Skeletal muscle satellite cell (primary cell): ENCODE data around the gene TSEN2.
"Not testable (repeated sequence)": the region's sequence is repeated elsewhere in the genome, so short reads cannot be mapped to it uniquely, and the experiment has no call there.

Experiments used
- H3K27me3 ChIP-seq: 2 replicates; pipeline ENCODE4 v1.7.0; 2013; ENCODE audit warnings: low read length; ENCODE audit not compliant: control insufficient read depth, insufficient read depth
- H3K36me3 ChIP-seq: 2 replicates; pipeline ENCODE4 v1.7.0; 2013; ENCODE audit warnings: mild to moderate bottlenecking, control low read depth, low read length; ENCODE audit not compliant: insufficient read depth
- H3K4me1 ChIP-seq: 2 replicates; pipeline ENCODE4 v1.7.0; 2013; ENCODE audit warnings: low read length; ENCODE audit not compliant: control insufficient read depth, insufficient read depth
- H3K4me2 ChIP-seq: 2 replicates; pipeline ENCODE4 v1.7.0; 2013; ENCODE audit warnings: mild to moderate bottlenecking, low read length
- H3K4me3 ChIP-seq: 2 replicates; pipeline ENCODE4 v1.7.0; 2013; ENCODE audit warnings: low read length
- H3K9ac ChIP-seq: 2 replicates; pipeline ENCODE4 v1.7.0; 2013; ENCODE audit warnings: mild to moderate bottlenecking, low read depth, low read length, moderate library complexity
- H3K9me3 ChIP-seq: replicated peaks from 2 replicates; pipeline ENCODE4 v1.7.0; 2013; ENCODE audit warnings: mild to moderate bottlenecking, control low read depth, low read length

Gene TSEN2

DNA sequence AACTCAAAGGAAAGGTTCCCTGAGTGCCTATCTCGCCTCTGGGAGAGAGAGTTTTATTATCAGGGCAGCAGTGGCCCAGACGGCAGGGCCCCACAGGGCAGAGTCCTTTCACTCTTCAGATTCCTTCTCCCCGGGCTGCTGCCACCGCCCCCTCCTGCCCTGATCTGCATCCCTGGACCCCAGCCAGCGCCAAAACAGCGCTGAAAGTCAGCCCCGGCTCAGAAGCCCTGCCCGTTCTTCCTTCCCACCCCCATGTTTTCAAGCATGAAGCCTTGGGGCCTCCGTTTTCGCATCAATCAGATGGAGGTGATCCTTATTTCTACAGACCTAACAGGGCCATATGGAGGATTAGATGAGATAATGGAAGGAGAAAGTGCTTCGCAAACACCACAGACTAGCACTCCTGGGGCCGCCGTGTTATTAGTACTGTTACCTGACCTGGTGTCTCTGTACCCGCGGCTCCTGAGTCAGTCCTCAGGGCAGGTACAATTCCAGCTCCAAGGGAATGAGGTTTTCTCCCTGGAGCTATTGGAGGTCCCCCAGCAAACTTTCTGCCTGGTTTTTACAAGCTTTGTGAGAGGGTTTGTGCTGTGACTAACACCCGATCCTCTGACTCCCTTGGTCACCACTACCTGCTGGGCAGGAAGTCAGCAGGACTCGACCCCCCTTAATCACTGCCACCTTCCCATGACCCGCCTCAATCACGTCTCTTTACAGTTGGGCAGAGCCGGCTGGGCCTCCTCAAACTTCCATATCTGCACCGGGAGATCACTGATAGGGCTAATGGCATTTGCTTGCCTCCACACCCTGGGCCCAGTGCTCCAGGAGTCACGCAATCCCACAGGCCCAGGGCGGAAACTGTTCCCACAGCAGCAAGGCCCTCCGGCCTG is 39.5 kb upstream of the TSEN2 start:
- H3K27me3 ChIP-seq: peaks cover 25% of the 10 kb centered on the region
- no peak overlapping the region for H3K4me2 ChIP-seq
- no peaks in the 10 kb centered on the region for H3K36me3 ChIP-seq
- no peak overlapping the region for H3K4me3 ChIP-seq
- H3K4me1 ChIP-seq: peaks cover 33% of the 10 kb centered on the region
- no peaks in the 10 kb centered on the region for H3K9me3 ChIP-seq
- no peak overlapping the region for H3K9ac ChIP-seq

DNA sequence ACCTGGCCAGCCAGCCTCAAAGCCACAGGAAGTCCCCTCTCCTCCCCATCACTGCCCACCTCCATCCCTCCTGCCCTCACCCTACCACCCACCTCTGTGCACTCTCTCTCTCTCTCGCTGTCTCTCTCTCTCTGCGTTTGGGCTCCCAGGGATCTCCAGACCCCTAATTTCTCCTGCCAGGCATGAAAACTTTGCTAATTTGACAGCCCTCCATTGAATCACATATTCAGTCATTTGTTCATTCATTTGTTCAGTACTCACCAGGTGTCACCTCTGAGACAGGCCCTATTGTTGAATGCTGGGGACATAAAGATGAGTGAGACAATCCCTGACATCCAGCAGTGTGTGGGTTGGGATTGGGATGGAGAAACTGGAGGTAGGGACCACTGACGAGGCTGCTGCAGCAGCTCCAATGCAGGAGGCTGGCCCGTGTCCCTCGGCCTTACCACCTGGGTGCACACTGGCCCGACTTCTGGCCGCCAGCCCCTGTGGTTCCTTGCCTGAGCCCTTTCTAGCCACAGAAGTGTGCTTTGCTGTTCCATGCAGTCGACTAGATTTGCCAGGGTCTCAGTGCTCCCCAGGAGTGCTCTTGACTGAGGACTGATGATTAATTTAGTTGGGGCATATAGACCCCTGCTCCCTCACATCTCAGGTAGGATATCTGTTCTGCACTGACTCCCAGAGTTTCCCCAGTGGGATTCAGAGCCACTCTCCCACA is 38.6 kb upstream of the TSEN2 start:
- Histone ChIP-seq H3K4me1 (peaks cover 30% of the 10 kb centered on the region), H3K27me3 (peaks cover 25% of the 10 kb centered on the region), H3K4me2 (no peak overlapping the region), H3K4me3 (no peak overlapping the region), H3K9me3 (no peaks in the 10 kb centered on the region), H3K36me3 (no peaks in the 10 kb centered on the region), H3K9ac (no peak overlapping the region)

DNA sequence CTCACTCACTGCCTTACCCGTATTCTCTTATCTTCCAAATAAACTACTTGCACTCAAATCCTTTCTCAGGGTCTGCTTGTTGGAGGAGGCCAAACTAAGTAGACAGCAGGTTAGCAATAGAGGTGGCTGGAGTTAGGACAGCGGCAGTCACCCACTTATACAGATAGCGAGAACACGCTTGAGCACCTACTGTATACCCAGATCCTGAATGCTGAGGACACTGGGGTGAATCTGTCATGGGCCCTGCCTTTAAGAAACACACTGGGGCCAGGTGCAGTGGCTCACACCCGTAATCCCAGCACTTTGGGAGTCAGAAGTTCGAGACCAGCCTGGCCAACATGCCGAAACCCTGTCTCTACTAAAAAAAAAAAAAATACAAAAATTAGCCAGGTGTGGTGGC is 38.0 kb upstream of the TSEN2 start:
- no peak overlapping the region for H3K9ac ChIP-seq
- no peak overlapping the region for H3K4me3 ChIP-seq
- H3K27me3 ChIP-seq: peaks cover 25% of the 10 kb centered on the region
- H3K4me2 ChIP-seq: no peak overlapping the region
- H3K36me3 ChIP-seq: no peaks in the 10 kb centered on the region
- H3K9me3 ChIP-seq: no peaks in the 10 kb centered on the region
- H3K4me1 ChIP-seq: peaks cover 24% of the 10 kb centered on the region

DNA sequence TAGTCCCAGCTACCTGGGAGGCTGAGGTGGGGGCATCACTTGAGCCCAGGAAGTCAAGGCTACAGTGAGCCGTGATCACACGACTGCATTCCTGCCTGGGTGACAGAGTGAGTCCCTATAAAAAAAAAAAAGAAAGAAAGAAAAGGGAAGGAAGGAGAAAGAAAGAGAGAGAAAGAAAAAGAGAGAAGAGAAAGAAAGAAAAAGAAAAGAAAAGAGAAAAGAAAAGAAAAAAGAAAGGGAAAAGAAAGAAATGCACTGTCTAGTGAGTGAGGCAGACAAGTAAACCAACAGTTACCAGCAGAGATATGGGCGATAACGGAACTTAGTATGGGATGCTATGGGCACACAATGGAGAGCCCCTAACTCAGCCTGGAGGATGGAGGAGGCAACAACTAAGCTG is 37.2 kb upstream of the TSEN2 start:
- Histone ChIP-seq H3K9ac (no peak overlapping the region), H3K36me3 (no peaks in the 10 kb centered on the region), H3K9me3 (no peaks in the 10 kb centered on the region), H3K4me2 (no peak overlapping the region), H3K4me1 (peaks cover 18% of the 10 kb centered on the region), H3K27me3 (peaks cover 25% of the 10 kb centered on the region), H3K4me3 (no peak overlapping the region)

DNA sequence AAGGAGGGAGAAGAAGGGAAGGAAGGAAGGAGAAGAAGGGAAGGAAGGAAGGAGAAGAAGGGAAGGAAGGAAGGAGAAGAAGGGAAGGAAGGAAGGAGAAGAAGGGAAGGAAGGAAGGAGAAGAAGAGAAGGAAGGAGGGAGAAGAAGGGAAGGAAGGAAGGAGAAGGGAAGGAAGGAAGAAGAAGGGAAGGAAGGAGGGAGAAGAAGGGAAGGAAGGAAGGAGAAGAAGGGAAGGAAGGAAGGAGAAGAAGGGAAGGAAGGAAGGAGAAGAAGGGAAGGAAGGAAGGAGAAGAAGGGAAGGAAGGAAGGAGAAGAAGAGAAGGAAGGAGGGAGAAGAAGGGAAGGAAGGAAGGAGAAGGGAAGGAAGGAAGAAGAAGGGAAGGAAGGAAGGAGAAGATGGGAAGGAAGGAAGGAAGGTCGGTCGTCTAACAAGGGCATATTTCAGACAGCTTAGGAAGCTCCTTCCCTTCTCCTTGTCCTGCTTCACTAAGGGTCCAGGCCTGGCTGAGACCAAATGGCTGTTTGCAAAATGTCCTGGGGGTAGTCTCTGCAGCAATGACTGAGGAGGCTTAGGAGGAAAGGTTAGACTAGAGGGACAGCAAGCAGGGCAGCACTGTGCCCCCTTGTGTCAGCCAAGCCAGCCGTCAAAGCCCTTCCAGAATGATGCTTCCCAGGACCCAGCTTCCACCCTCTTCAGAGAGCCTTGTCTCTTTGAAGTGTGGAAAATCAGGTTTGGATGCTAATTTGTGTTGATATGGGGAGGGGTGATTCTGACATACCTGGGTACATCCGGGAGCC is 35.7 kb upstream of the TSEN2 start:
- H3K4me1 ChIP-seq, H3K4me3 ChIP-seq, H3K36me3 ChIP-seq, H3K9ac ChIP-seq, H3K9me3 ChIP-seq, H3K4me2 ChIP-seq: not testable (repeated sequence)
- peaks cover 13% of the 10 kb centered on the region for H3K27me3 ChIP-seq

DNA sequence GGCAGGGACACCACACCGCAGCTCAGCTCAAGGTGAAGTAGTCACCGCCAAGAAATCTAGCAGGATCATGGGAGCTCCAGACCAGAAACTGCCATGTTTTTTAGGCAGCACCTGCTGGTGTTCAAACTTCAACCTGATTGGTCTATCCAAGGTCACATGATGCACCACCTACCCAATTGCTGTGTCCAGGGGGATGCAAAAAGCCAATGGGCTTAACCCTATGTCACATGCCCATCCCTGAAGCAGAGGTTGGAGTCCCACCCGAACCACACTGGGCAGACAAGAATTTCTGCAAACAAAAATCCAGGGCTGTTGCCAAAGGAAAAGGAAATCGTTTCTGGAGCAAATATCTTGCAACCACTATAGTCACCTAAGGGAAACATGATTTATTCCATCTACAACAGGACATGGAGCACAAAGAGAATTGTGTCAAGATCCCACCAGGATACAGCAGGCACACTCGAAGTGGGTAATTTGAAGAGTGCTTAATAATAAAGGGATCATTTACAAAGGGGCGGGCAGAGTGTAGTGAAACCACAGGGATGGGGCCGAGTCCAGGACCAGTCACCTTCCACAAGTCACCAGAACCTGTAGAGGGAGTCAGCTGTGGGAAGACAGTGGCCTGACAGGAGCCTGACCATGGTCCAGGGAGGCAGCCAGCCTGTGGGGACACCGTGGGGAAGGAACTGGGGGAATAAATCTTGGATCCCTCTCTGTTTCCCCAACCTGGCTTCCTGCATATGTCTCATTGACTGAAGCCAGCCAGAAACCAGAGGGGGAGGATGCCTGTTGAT is 34.2 kb upstream of the TSEN2 start:
- Histone ChIP-seq H3K9me3 (no peaks in the 10 kb centered on the region), H3K4me2 (no peak overlapping the region), H3K27me3 (peaks cover 13% of the 10 kb centered on the region), H3K9ac (no peak overlapping the region), H3K4me3 (no peak overlapping the region), H3K36me3 (no peaks in the 10 kb centered on the region), H3K4me1 (peaks cover 14% of the 10 kb centered on the region)

DNA sequence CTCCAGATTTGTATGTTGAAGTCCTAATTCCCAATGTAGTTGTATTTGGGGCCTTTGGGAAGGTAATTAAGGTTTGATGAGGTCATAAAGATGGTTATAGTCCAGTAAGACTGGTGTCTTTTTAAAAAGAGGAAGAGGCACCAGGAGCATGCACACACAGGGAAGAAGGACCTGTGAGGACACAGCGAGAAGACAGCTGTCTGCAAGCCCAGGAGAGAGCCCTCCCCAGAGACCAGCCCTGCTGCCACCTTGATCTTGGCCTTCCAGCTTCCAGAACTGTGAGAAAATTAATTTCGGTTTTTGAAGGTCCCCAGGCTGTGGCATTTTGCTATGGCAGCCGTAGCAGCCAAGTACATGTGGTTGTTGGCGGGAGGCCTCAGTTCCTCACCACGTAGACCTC is 32.8 kb upstream of the TSEN2 start:
- no peak overlapping the region for H3K4me3 ChIP-seq

DNA sequence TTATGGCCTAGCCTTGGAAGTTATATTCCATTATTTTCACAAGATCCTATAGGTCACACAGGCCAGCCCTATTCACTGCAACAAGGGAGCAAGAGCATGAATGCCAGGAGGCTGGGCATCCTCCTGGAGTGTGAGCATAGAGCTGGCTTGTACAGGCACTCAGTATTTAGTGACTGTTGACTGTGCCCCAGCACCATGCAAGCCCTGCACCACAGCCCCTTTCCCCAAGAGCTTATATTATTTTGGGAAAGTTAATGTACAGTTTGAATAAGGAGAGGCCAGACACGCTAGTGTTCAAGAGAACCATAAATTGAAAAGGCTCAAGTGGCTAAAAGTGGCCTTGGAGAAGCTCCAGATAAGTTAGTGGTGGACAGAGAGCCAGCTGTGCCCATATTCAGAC is 32.3 kb upstream of the TSEN2 start:
- H3K4me3 ChIP-seq: no peak overlapping the region

More for the DNA sequence above, 32.8 kb upstream of the TSEN2 start:
- Histone ChIP-seq H3K9ac (no peak overlapping the region), H3K27me3 (peaks cover 8% of the 10 kb centered on the region), H3K4me2 (no peak overlapping the region), H3K9me3 (no peaks in the 10 kb centered on the region), H3K4me1 (peaks cover 13% of the 10 kb centered on the region), H3K36me3 (no peaks in the 10 kb centered on the region)

DNA sequence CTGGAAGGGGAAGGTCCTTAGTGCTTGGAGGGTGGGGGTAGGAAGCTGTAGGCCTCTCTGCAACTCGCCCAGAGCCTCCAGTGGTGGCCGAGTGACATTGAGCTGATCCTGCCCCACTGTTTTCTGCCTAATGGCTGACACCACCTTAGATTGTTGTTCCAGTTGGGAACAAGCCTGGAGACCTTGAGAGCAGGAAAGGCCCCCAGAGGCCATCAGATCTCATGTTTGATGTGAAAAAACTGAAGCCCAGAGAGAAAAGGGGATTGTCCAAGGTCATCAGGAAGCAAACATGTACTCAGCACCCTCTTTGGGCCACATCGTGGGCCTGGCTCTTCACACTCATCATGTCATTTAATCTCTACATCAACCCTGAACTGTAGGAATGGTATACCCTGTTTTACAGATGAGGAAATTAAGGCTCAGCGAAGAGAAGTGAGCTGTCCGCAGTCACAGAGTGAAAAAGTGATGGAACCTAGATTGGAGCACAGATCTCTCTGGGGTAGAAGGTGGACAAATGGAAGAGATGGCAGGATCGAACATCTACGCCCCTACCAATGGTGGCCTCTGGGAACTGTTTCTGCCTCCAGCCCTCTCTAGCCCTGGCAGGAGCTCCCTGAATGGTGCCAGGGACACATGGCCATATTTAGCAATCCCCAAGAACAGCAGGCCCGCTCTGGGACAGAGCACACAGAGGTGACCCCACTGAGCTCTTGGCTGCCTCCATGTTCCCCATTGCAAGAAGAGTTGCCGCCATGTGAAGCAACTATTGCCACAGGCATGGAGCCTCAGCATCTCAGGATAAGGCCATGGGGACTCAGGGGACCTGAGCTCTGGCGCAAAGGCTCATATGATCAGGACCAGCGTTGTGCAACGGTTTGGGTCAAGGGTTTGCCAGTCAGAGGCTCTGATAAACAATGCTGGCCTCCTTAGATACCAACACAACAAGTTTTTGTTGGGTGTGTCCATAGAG is 31.6 kb upstream of the TSEN2 start:
- Histone ChIP-seq H3K9ac (no peak overlapping the region), H3K4me2 (no peak overlapping the region), H3K4me1 (peaks cover 13% of the 10 kb centered on the region), H3K36me3 (no peaks in the 10 kb centered on the region), H3K27me3 (peaks cover 4% of the 10 kb centered on the region), H3K4me3 (no peak overlapping the region), H3K9me3 (no peaks in the 10 kb centered on the region)

More for the DNA sequence above, 32.3 kb upstream of the TSEN2 start:
- Histone ChIP-seq H3K4me1 (peaks cover 13% of the 10 kb centered on the region), H3K27me3 (peaks cover 8% of the 10 kb centered on the region), H3K36me3 (no peaks in the 10 kb centered on the region), H3K9me3 (no peaks in the 10 kb centered on the region), H3K4me2 (no peak overlapping the region), H3K9ac (no peak overlapping the region)
